A549 treated with Hydrocortisone at 1 μM for 4 hours (cell line): ENCODE measurements around the gene PNCK. TPM values are rescaled to one million over a fixed set of nuclear protein-coding genes. Genes with fewer than 3 reads are reported as not detected.

Experiments
- total RNA-seq: library from RNA; stranded (reverse); fragments of 200-300 nt; extraction: Qiagen RNA extraction; gene quantifications from 5 replicates; pipeline ENCODE4 v1.2.3, GENCODE V29; 2022

The PNCK gene
- total RNA-seq = 0.13 to 0.44 TPM (median 0.26 TPM) in 3 of 5 replicates, not detected in the others

DNA sequence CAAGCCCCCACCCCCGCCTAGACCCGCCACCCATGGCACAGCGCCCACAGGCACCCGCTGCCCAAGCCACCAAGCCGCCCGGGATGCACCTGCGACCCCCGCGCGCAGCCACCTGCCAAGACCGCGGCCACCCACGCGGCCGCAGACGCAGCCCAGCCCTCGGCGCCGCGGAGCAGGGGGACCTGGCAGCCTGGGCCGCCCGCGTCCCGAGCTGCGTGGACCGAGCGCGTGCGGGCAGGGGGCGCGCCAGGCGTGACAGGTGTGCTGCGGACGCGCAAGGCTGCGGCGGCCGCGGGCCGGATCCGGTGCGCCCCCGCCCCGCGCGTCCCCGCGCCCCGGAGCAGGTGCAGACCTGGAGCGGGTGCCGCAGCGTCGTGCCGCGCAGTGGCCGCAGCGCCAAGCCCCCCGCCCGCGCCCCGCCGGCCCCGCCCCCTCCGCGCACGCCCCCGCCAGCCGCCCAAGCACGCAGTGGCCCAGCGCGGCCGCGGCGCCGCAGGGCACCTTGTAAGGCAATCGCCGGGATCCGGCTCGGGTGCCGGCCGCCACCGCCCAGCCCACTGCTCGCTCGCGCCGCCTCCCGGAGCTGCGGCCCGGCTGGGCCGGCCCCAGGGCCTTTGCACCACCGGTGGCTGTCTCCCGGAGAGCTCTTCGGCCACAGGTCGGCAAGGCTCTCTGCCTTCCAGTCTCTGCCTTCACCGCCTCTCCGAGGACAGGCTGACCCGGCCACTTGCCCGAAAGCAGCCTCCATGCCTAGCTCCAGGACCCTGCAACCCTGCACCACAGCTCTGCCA is at the start of gene PNCK:
TSS of gene PNCK (minus strand) at position 386 of the 791 bp plus-strand sequence. CDS start 737 bp downstream, outside the sequence.

DNA sequence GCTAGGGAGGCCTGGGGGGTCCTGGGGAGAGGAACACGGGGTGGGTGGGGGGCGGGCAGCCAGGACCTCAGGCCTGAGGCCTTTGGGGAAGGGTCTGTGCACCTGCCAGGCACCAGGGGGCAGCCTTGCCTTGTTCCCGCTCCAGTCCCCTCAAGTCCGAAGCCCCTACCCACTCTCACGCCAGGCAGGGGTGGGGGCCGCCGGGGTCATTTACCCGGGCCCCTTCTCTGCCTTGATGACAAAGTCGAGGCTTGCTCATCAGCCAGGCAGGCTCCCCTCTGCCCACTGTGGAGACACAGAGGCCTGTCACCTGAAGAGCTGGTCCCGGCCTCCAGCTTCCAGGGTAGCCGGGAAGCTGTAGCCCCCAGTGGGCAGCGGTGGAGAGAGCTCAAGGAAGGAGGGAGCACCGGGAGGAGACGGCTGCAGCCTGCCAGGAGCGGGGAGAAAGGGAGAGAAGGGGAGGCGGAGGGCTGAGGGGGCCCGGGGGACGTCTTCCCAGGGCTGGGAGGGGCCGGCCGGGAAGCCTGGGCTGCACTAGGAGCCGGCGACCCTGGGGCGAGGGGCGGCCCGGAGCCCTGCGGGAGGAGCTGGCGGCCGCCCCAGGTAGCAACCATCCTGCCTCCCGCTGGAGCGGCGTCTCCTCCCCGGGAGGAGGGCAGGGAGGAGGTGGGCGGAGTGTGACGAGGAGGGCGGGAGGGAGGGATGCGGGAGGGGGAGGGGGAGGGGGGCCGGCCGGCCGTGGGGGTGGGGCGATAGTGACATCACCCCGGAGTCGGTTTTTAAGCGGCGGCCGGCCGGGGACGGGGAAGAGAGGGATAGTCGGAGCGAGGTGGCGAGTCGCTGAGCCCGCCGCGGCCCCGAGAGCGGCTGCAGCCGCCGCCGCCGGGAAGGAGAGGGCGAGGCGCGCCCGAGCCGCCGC is 13.8 kb upstream of the PNCK start, which contains the start of gene SLC6A8:
TSS of gene SLC6A8 (plus strand) at position 806 of the 919 bp plus-strand sequence. CDS start 649 bp downstream, outside the sequence.

DNA sequence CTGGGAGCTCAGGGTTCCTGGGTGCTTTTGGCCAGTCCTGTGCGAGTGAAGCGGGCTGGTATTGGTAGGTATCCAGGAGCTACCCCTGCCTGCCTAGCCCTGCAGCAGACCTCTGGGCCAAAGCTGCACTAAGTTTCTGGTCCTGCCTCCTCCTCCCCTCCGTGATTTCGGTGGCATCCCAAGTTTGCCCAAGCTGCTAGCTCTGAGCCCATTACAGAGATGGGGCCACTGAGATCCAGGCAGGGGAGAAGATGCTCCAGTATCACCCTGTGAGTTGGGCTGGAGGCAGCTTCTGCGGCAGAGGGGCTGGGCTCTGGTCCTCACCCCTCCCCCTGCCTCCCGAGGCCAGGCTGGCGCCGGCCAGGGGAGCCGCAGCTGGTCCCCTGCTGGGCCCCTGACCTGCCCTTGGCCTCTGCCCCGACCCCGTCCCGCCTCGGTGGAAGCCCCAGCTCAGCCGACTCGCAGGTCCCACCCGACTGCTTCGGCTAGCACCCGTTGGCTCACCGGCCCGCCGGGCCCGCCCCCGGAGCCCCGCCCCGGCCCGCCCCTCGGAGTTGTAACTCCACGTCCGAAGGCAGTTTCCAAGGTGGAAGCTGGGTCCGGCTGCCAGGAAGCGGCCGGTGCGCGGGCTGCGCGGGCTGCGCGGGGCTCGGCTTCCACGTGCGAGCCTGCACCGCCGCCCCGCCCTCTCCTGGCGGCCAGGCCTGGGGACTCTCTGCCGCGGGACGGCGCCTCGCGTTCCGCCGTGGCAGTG is 26.8 kb downstream of the PNCK start, which contains the start of gene DUSP9:
TSS of gene DUSP9 (plus strand) at position 584 of the 754 bp plus-strand sequence. CDS start 751 bp downstream, outside the sequence.

Other genes with a start within 250 kb of the PNCK start
- gene TREX2, start 227.8 kb downstream of the PNCK start, total RNA-seq = 1.2 to 1.8 TPM (median 1.5 TPM) in 5 replicates
- gene HAUS7, start 203.2 kb downstream of the PNCK start, total RNA-seq = 51.1 to 62.7 TPM (median 55.5 TPM) in 5 replicates
- not detected in 5 replicates for gene BGN, start 178.8 kb downstream of the PNCK start, total RNA-seq
- gene ATP2B3, start 156.2 kb downstream of the PNCK start, total RNA-seq = 0.05 to 0.31 TPM (median 0.12 TPM) in 5 replicates
- 40.9 to 59.7 TPM (median 57.6 TPM) in 5 replicates for gene CCNQ, start 74.7 kb downstream of the PNCK start, total RNA-seq
- gene DUSP9, start 26.6 kb downstream of the PNCK start, total RNA-seq = 1.0 to 1.6 TPM (median 1.5 TPM) in 5 replicates
- 10.0 to 14.5 TPM (median 12.6 TPM) in 5 replicates for gene SLC6A8, start 14.1 kb upstream of the PNCK start, total RNA-seq
- gene BCAP31, start 50.6 kb upstream of the PNCK start, total RNA-seq = 351 to 491 TPM (median 368 TPM) in 5 replicates
- 2.5 to 4.0 TPM (median 3.6 TPM) in 5 replicates for gene ABCD1, start 51.0 kb upstream of the PNCK start, total RNA-seq
- gene PLXNB3, start 90.4 kb upstream of the PNCK start, total RNA-seq = 3.1 to 4.0 TPM (median 3.6 TPM) in 5 replicates
- gene SRPK3, start 107.2 kb upstream of the PNCK start, total RNA-seq = 0.02 to 0.13 TPM (median 0.05 TPM) in 4 of 5 replicates, not detected in the other
- gene IDH3G, start 120.6 kb upstream of the PNCK start, total RNA-seq = 58.1 to 62.0 TPM (median 60.2 TPM) in 5 replicates
- 313 to 452 TPM (median 397 TPM) in 5 replicates for gene SSR4, start 120.9 kb upstream of the PNCK start, total RNA-seq
- 2.9 to 3.7 TPM (median 3.4 TPM) in 5 replicates for gene PDZD4, start 156.7 kb upstream of the PNCK start, total RNA-seq
- 16.9 to 22.0 TPM (median 19.7 TPM) in 5 replicates for gene L1CAM, start 212.4 kb upstream of the PNCK start, total RNA-seq
- gene AVPR2, start 230.9 kb upstream of the PNCK start, total RNA-seq = 0.07 TPM in 1 of 5 replicates, not detected in the others